MM.1S (cell line): ENCODE results near the gene ZBTB45.

Source experiments
- DNase-seq: peaks from one replicate; pipeline ENCODE4 v3.0.0-alpha.2; 2015
- H2AFZ ChIP-seq: fragments of 300-600 bp; sonication (generic); 2 replicates; pipeline ENCODE4 v1.6.0; 2016; ENCODE audit warnings: antibody characterized with exemption, low read length
- H3F3A ChIP-seq: fragments of 300-600 bp; sonication (generic); 2 replicates; pipeline ENCODE4 v1.6.1; 2016; ENCODE audit warnings: mild to moderate bottlenecking, antibody characterized with exemption, low read length, moderate library complexity, mixed read lengths; ENCODE audit not compliant: insufficient read depth
- H3K27ac ChIP-seq: fragments of 300-600 bp; sonication (generic); 2 replicates; pipeline ENCODE4 v1.5.1; 2016; ENCODE audit warnings: mild to moderate bottlenecking, low read length
- H3K27me3 ChIP-seq: fragments of 300-600 bp; sonication (generic); replicated peaks from 2 replicates; pipeline ENCODE4 v1.6.0; 2016; ENCODE audit warnings: low read length; ENCODE audit not compliant: insufficient read depth
- H3K36me3 ChIP-seq: fragments of 300-600 bp; sonication (generic); replicated peaks from 2 replicates; pipeline ENCODE4 v1.6.1; 2016; ENCODE audit warnings: mild to moderate bottlenecking, low read length, mixed read lengths; ENCODE audit not compliant: insufficient read depth
- H3K4me1 ChIP-seq: fragments of 300-600 bp; sonication (generic); 2 replicates; pipeline ENCODE4 v1.6.1; 2016; ENCODE audit warnings: low read length, mixed read lengths
- H3K4me2 ChIP-seq: fragments of 300-600 bp; sonication (generic); 2 replicates; pipeline ENCODE4 v1.6.0; 2016; ENCODE audit warnings: low read depth, low read length
- H3K4me3 ChIP-seq: fragments of 300-600 bp; sonication (generic); 2 replicates; pipeline ENCODE4 v1.5.1; 2016; ENCODE audit warnings: low read length, mixed read lengths
- H3K79me2 ChIP-seq: fragments of 300-600 bp; sonication (generic); 2 replicates; pipeline ENCODE4 v1.6.1; 2016; ENCODE audit warnings: mixed run types, low read length, mixed read lengths
- H3K9ac ChIP-seq: fragments of 300-600 bp; sonication (generic); 2 replicates; pipeline ENCODE4 v1.6.1; 2016; ENCODE audit warnings: low read length, mixed read lengths
- H3K9me2 ChIP-seq: fragments of 300-600 bp; sonication (generic); replicated peaks from 2 replicates; pipeline ENCODE4 v1.6.1; 2016; ENCODE audit warnings: mild to moderate bottlenecking, low read length, mixed read lengths; ENCODE audit not compliant: insufficient read depth
- H3K9me3 ChIP-seq: fragments of 300-600 bp; sonication (generic); replicated peaks from 2 replicates; pipeline ENCODE4 v1.6.1; 2016; ENCODE audit warnings: mild to moderate bottlenecking, low read length, mixed read lengths; ENCODE audit not compliant: insufficient read depth
- H4K20me1 ChIP-seq: fragments of 300-600 bp; sonication (generic); 2 replicates; pipeline ENCODE4 v1.6.1; 2016; ENCODE audit warnings: mild to moderate bottlenecking, low read length, moderate library complexity, mixed read lengths; ENCODE audit not compliant: insufficient read depth
- CTCF ChIP-seq: fragments of 300-600 bp; sonication (generic); IDR thresholded peaks from 2 replicates; pipeline ENCODE4 v1.5.1; 2016; ENCODE audit warnings: antibody characterized with exemption, low read length, mixed read lengths
- EZH2 ChIP-seq: fragments of 300-600 bp; sonication (generic); optimal IDR thresholded peaks from 2 replicates; pipeline ENCODE3; 2017; ENCODE audit warnings: low read depth, mild to moderate bottlenecking, antibody characterized with exemption, low read length, mixed read lengths
- EZH2phosphoT487 ChIP-seq: fragments of 300-600 bp; sonication (generic); IDR thresholded peaks from 2 replicates; pipeline ENCODE4 v1.6.1; 2018; ENCODE audit warnings: antibody characterized with exemption, low read length

ZBTB45 gene

GRCh38 chr19:58531034-58531840 lies 11.6 kb upstream of the ZBTB45 start:
- H3K4me2 ChIP-seq, result no peak overlapping the region
- H3K9ac ChIP-seq, result no peak overlapping the region
- TF ChIP-seq EZH2phosphoT487 (no peak), EZH2 (no peak), CTCF (no peak)

GRCh38 chr19:58529405-58529804 lies 9.8 kb upstream of the ZBTB45 start:
- H3K9me2 ChIP-seq, result no peaks in the 10 kb centered on the region
- no peak overlapping the region for H3K9ac ChIP-seq
- DNase-seq, result no peak
- no peak overlapping the region for H3K4me2 ChIP-seq
- no peaks in the 10 kb centered on the region for H3K9me3 ChIP-seq
- no peak overlapping the region for H3K4me3 ChIP-seq
- no peaks in the 10 kb centered on the region for H4K20me1 ChIP-seq
- H3K4me1 ChIP-seq, result no peaks in the 10 kb centered on the region
- TF ChIP-seq CTCF, result no peak
- no peak for TF ChIP-seq EZH2phosphoT487
- no peak for TF ChIP-seq EZH2
- H3F3A ChIP-seq, result no peaks in the 10 kb centered on the region
- peaks cover 59% of the 10 kb centered on the region for H3K27me3 ChIP-seq
- H3K36me3 ChIP-seq, result no peaks in the 10 kb centered on the region
- H3K79me2 ChIP-seq, result no peaks in the 10 kb centered on the region
- no peak overlapping the region for H3K27ac ChIP-seq
- H2AFZ ChIP-seq, result no peak overlapping the region

More at GRCh38 chr19:58531034-58531840, 11.6 kb upstream of the ZBTB45 start:
- Histone ChIP-seq H3K4me3 (no peak overlapping the region), H4K20me1 (no peaks in the 10 kb centered on the region), H3K9me2 (no peaks in the 10 kb centered on the region), H3F3A (no peaks in the 10 kb centered on the region), H3K36me3 (no peaks in the 10 kb centered on the region), H2AFZ (no peak overlapping the region), H3K27me3 (peaks cover 59% of the 10 kb centered on the region), H3K9me3 (no peaks in the 10 kb centered on the region), H3K79me2 (no peaks in the 10 kb centered on the region), H3K4me1 (no peaks in the 10 kb centered on the region), H3K27ac (no peak overlapping the region)
- no peak for DNase-seq

- Histone ChIP-seq H3K4me3 (no peak overlapping the region), H4K20me1 (no peaks in the 10 kb centered on the region), H2AFZ (no peak overlapping the region), H3F3A (peaks cover 11% of the 10 kb centered on the region; the same call in 1 of the 2 replicates), H3K9me2 (no peaks in the 10 kb centered on the region), H3K9me3 (no peaks in the 10 kb centered on the region), H3K4me1 (peaks cover 5% of the 10 kb centered on the region; the same call in 1 of the 2 replicates), H3K4me2 (no peak overlapping the region), H3K36me3 (no peaks in the 10 kb centered on the region), H3K27ac (no peak overlapping the region), H3K27me3 (peaks cover 15% of the 10 kb centered on the region; the same call in 1 of the 2 replicates), H3K79me2 (peaks cover 13% of the 10 kb centered on the region), H3K9ac (no peak overlapping the region)
- TF ChIP-seq EZH2, result no peak
- no peak for TF ChIP-seq CTCF
- TF ChIP-seq EZH2phosphoT487, result no peak
- no peak for DNase-seq
These were observed 3.1 kb upstream of the ZBTB45 start for GRCh38 chr19:58522709-58523108.
